Forelimb muscle (tissue), 1 donor: Measurements from ENCODE around the gene CACNA1I. TPM values are rescaled to one million over a fixed set of nuclear protein-coding genes. Genes with fewer than 3 reads are reported as not detected.
A peak's percentile ranks its signal among the peaks of the same experiment; 100 is the strongest.

Experiments used
- DNase-seq: peaks from one replicate; pipeline ENCODE4 v3.0.0-alpha.2; 2013; ENCODE audit warnings: low read depth
- polyA plus RNA-seq: library from polyadenylated mRNA; unstranded; fragments of 120-200 nt; gene quantifications from one replicate; pipeline ENCODE4 v1.2.1, GENCODE V29; 2013; ENCODE audit not compliant: insufficient read length

CACNA1I gene
- polyA plus RNA-seq, 1 donor: 0.10 TPM

- DNase-seq: no peak
These were observed 26.8 kb downstream of the CACNA1I start for GRCh38 chr22:39597236-39597869.

GRCh38 chr22:39598017-39598965 lies 27.7 kb downstream of the CACNA1I start:
- no peak for DNase-seq

DNA sequence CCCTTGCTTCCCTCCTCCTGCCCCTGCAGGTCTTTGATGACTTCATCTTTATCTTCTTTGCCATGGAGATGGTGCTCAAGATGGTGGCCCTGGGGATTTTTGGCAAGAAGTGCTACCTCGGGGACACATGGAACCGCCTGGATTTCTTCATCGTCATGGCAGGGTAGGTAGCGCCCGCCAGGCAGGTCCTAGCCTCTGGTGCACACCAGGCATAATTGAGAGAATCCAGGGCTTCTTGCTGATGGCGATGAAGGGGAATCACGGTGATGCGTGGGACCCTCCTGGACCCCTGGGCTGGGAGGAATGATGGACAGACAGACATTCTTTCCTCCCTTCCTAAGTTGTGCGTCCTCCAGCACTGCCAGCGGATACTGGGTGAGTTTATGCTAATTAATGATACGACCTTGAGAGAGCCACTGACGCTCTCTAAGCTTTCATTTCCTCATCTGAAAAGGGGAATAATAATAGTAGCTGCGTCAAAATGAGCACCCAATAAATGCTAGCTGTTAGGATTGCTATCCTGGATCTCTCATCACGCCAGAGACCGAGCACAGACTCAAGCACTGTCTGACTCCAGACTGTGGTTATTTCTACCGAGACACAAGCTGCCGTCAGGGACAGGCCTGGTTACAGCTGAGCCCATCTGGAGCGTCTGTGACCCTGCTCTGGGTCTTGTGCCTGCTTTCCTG lies 30.1 kb downstream of the CACNA1I start:
- no peak for DNase-seq

DNA sequence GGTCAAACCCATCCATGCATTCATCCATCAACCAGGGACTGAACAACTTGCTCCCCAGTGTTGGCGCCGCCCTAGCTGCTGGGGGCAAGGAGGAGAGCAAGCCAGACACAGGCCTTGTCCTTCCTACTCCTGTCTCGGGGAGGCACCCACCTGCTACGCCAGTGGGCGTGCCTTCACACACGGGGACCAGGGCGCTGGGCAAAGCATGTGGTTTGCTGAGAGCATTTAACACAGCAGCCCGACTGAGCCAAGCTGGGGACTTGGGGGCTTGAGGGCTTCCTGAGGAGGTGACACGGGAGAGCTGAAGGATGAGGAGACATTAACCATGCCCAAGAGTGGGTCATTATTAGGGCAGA lies 30.6 kb downstream of the CACNA1I start:
- DNase-seq: no peak

- DNase-seq: no peak
These were observed 32.8 kb downstream of the CACNA1I start for GRCh38 chr22:39603345-39603744.

DNA sequence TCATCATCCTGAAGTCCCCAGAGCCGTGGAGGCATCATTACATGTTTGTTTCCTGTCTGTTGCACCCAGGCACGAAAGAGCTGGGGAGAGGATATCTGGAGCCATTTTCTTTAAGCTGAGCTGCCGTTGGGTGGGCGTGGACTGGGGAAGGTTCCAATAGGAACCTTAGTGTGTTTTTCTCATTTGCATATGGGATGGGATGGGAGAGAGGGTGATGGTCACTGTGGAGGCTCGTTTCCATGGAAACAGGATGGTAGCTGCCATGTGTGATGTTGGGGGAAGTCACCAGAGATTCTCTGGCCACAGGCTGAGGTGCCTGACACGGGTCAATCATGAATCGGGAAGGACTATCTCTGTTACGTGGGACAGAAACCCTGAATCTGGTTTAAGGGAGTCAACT lies 39.7 kb downstream of the CACNA1I start:
- no peak for DNase-seq

DNA sequence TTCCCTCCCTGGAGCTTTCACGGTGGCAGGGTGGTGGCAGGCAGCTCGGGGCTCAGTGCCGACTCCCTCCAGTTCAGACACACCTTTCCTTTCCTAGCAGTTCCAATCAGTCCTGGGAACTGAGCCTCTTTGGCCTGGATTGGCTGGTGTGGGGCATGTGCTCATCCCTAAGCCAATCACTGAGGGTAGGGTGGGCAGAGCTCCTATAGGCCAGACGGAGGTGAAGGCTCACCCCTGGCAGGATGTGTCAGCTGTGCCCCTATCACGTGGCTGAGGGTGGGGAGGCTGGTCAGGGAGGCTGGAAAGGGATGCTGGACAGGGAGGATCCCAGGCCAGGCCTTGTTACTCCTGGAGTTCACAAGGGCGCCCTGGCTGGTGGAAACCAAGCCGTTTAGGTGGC lies 40.2 kb downstream of the CACNA1I start:
- no peak for DNase-seq

GRCh38 chr22:39611360-39611759 lies 40.8 kb downstream of the CACNA1I start:
- DNase-seq: no peak

DNA sequence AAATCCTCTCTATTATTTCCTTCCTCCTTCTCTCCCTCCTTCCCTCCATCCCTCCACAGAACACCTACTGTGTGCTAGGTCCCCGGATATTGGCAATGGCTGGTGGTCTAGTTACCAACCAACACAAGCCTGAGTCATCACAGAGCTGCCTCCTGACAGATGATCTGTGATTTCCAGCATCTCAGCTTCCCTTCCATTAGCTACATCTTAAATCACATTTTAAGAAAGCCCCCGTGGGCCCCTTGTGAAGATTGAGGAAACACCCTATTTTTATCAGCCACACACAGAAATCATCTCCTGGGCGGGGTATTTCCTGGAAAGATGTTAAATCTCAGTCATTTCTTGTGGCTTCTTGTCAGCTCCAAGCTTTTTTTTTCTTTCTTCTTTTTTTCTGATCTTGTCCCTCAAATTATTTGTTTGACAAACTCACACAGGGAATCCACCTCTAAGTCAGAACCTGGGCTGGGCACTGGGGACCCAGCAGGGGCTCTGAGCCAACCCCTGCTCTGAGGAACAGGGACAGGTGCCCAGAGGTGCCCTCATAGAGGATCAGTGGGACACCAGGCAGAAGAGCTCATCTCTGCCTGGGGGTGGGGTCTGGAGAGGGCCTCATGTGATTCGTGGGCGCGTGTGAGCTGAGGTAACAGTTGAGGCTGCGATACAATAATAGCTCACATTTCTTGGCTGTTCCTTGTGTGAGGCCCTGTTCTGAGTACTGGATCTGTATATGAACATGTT lies 42.4 kb downstream of the CACNA1I start:
- DNase-seq: peak; percentile 11

GRCh38 chr22:39613549-39613921 lies 43.0 kb downstream of the CACNA1I start:
- no peak for DNase-seq

DNA sequence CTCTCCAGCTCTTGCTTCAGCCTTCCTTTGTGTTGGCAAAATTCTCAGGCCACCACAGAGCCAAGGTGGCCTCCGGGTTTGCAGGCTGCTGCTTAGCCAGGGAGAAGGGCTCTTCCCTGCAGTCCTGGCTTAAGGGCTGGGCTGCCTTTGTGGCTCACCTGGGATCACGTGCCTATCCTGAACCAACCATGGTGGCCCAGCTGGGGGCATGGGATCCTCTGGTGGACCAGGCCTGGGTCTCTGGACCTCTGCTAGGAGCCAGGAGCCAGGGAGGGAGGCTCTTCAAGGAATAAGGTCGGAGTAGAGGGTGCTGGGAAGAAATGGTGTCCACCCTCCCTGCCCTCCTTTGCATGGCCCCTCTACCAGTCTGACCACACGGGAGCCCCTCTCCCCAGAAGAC lies 43.9 kb downstream of the CACNA1I start:
- no peak for DNase-seq

GRCh38 chr22:39616051-39616450 lies 45.5 kb downstream of the CACNA1I start:
- DNase-seq: no peak

- no peak for DNase-seq
These were observed 46.2 kb downstream of the CACNA1I start for GRCh38 chr22:39616781-39617180.

DNA sequence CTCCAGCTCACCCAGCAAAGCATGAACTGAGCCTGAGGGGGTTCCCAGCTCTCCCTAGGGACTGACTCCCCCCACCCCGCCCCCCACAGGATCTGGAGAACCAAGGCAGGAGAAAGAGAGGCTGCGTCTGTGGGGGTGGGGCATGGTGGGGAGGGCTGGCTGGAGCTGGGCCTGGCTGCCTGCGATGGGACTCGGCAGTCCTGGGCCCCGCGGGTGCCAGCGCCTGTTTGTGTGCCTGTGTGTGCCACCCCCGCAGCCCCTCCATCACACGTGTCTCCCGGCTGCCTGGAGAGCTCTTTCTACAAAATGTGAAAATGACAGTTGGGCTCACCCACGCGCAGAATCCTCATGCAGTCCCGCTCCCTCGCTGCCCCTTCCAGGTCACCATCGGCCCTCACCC lies 46.8 kb downstream of the CACNA1I start:
- no peak for DNase-seq

DNA sequence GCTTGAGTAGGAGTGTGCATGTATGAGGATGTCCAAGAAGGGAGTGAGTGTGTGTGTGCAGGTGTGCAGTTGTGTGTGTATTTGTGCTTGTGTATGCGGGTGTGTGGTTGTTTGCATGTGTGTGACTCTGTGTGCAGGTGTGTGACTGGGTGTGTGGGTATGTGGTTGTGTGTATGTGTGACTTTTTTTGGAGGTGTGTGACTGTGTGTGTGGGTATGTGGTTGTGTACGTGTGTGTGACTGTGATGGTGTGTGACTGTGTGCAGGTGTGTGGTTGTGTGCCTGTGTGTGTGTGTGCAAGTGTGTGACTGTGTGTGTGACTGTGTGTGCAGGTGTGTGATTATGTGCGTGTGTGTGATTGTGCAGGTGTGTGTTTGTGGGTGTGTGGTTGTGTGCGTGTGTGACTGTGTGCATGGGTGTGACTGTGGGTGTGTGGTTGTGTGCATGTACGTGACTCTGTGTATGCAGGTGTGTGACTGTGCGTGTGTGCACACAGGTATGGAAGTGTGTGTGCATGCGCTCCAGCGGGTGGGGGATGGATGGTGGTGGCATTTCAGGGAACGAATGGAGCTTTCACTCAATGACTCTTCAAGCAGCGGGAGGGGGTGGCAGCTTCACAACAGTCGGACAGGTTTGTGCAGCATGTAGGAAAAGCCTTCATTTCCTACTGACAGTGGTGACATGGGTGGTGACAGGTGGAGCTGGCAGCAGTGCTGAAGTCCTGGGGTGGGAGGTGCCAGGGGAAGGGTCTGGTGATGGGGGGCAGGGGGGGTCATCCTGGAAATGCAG lies 47.6 kb downstream of the CACNA1I start:
- DNase-seq: no peak

GRCh38 chr22:39618996-39619530 lies 48.5 kb downstream of the CACNA1I start:
- no peak for DNase-seq

DNA sequence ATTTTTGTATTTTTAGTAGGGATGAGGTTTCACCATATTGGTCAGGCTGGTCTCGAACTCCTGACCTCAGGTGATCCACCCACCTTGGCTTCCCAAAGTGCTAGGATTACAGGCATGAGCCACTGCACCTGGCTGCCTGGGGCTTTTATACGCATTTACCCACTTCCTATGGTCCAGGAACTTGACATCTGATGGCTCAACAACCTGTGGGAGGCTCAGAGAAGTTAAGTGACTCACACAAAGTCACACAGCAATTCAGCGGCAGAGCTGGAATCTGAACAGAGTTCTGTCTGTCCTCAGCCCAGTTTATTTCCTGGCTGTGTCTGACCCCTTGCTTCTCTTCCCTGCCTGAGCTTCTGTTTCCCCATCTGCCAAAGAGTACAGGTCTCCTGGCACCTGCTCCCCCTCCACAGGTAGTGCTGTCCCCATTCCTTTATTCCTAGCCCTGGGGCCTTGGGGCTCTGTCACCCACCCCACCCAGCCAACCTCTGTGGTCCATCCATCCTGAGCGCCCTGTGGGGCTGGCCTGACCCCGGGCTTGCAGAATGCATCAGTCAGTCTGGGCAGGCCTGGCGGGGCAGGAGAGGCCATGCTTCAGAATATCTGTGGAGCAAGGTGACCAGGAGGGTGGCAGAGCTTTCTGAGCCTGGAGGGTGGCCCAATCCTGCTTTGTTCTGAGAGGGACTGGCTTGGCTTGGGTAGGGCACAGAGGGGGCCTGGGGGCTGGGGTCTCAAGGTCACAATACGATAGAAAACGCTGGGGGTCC lies 50.6 kb downstream of the CACNA1I start:
- DNase-seq: no peak

- DNase-seq: no peak
These were observed 51.3 kb downstream of the CACNA1I start for GRCh38 chr22:39621826-39622225.

DNA sequence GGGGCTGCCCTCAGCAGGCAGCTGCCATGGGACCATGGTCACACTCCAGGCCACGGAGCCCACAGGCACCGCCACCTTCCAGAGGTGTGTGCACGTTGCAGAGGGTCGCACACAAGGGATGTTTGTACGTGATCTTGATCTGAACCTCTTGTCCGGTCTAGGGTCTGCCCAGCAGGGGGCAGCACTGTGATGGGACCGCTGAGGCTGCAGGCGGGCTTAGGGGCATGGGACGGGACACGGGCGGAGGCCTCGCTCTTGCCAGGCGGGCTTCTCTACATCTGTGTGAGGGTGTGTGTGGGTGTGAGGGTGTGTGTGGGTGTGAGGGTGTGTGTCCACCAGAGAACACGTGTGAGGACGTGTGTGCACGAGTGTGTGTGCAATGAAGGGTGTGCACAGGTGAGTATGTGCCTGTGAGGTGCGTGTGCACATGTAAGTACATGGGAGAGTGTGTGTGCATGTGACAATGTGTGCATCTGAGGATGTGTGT lies 52.4 kb downstream of the CACNA1I start:
- DNase-seq: no peak
